Measurements from ENCODE around the gene DGKI.
"Not testable (repeated sequence)": the region's sequence is repeated elsewhere in the genome, so short reads cannot be mapped to it uniquely, and the experiment has no call there.

Gene DGKI

GRCh38 chr7:137462074-137462715 is 384.6 kb downstream of the DGKI start:
- TF ChIP-seq CTCF (IDR thresholded peaks at IDR 0.05; ENCODE audit: control insufficient read depth, extremely low read depth, insufficient read depth), result no peak
- no peak overlapping the region for H3K4me3 ChIP-seq (ENCODE audit: low read depth, low read length)
- DNase-seq (ENCODE audit: low read depth), result no peak

- DNase-seq (ENCODE audit: low read depth), result no peak
- H3K4me3 ChIP-seq (ENCODE audit: low read depth, low read length), result no peak overlapping the region
- no peak for TF ChIP-seq CTCF (IDR thresholded peaks at IDR 0.05; ENCODE audit: control insufficient read depth, extremely low read depth, insufficient read depth)
These were observed 388.4 kb downstream of the DGKI start for GRCh38 chr7:137458399-137458798.

GRCh38 chr7:137454767-137455166 is 392.0 kb downstream of the DGKI start:
- no peak for TF ChIP-seq CTCF (IDR thresholded peaks at IDR 0.05; ENCODE audit: control insufficient read depth, extremely low read depth, insufficient read depth)
- DNase-seq (ENCODE audit: low read depth), result no peak
- no peak overlapping the region for H3K4me3 ChIP-seq (ENCODE audit: low read depth, low read length)

GRCh38 chr7:137454246-137454724 is 392.5 kb downstream of the DGKI start:
- H3K4me3 ChIP-seq (ENCODE audit: low read depth, low read length), result no peak overlapping the region
- TF ChIP-seq CTCF (IDR thresholded peaks at IDR 0.05; ENCODE audit: control insufficient read depth, extremely low read depth, insufficient read depth), result peak; percentile 57
- DNase-seq (ENCODE audit: low read depth), result peak; percentile 10

- no peak for TF ChIP-seq CTCF (IDR thresholded peaks at IDR 0.05; ENCODE audit: control insufficient read depth, extremely low read depth, insufficient read depth)
- DNase-seq (ENCODE audit: low read depth), result no peak
- no peak overlapping the region for H3K4me3 ChIP-seq (ENCODE audit: low read depth, low read length)
These were observed 393.4 kb downstream of the DGKI start for GRCh38 chr7:137453356-137453755.

- TF ChIP-seq CTCF (IDR thresholded peaks at IDR 0.05; ENCODE audit: control insufficient read depth, extremely low read depth, insufficient read depth), result no peak
- H3K4me3 ChIP-seq (ENCODE audit: low read depth, low read length), result no peak overlapping the region
- no peak for DNase-seq (ENCODE audit: low read depth)
These were observed 397.8 kb downstream of the DGKI start for GRCh38 chr7:137449016-137449415.

GRCh38 chr7:137448572-137448971 is 398.2 kb downstream of the DGKI start:
- H3K4me3 ChIP-seq (ENCODE audit: low read depth, low read length); DNase-seq (ENCODE audit: low read depth): not testable (repeated sequence)
